A549 (cell line): ENCODE measurements around the gene BFSP1. TPM values are rescaled to one million over a fixed set of nuclear protein-coding genes. Genes with fewer than 3 reads are reported as not detected.
A peak's percentile ranks its signal among the peaks of the same experiment; 100 is the strongest.

Experiments used
- ATAC-seq, 2 experiments: fragments of 200-7000 bp in 1 of 2; fragments of >200 bp in 1 of 2; cut with Nextera tagmentation in 1 of 2; cut with Tn5 transposase in 1 of 2; 3 replicates each; pipeline versions ENCODE4 v1.8.0 to v1.9.1; 2018 to 2020; ENCODE audit warnings: mild to moderate bottlenecking in 1 of 2, moderate library complexity in 1 of 2
- CTCF ChIA-PET: fragments of 300-600 bp; sonication (Branson Sonifier 250); formaldehyde crosslinking; extraction: SDS; loops from one replicate; lab custom pipeline; 2021; ENCODE audit warnings: antibody characterized with exemption, inconsistent platforms; lab: Yijun Ruan, JAX
- POLR2A ChIA-PET: fragments of 350-600 bp; formaldehyde crosslinking; extraction: SDS; loops from one replicate; lab custom pipeline; 2021; ENCODE audit warnings: antibody characterized with exemption, inconsistent platforms; lab: Yijun Ruan, JAX
- DNase-seq, 2 experiments: peaks; one replicate each; pipeline versions ENCODE4 v3.0.0 to v3.0.0-alpha.2; 2011 to 2016; ENCODE audit warnings: low read depth in 1 of 2, low spot score in 1 of 2
- FAIRE-seq: peaks from 2 replicates; lab custom pipeline; 2011; peaks lifted over from hg19 to GRCh38; lab: Jason Lieb, UNC
- H3K27ac ChIP-seq, 2 experiments: fragments of >200 bp; sonication (Bioruptor Twin); formaldehyde crosslinking; 3 replicates each; pipeline ENCODE4 v1.5.1; 2016 to 2017
- H3K4me1 ChIP-seq: fragments of >200 bp; sonication (Bioruptor Twin); formaldehyde crosslinking; 3 replicates; pipeline ENCODE4 v1.6.1; 2016
- H3K4me2 ChIP-seq: fragments of >200 bp; sonication (Bioruptor Twin); formaldehyde crosslinking; 3 replicates; pipeline ENCODE4 v1.6.1; 2016
- H3K4me3 ChIP-seq: fragments of >200 bp; sonication (Bioruptor Twin); formaldehyde crosslinking; 3 replicates; pipeline ENCODE4 v1.5.1; 2016
- H3K9me3 ChIP-seq: fragments of >200 bp; sonication (Bioruptor Twin); formaldehyde crosslinking; 3 replicates; pipeline ENCODE4 v1.6.1; 2016
- ATOH8 ChIP-seq: fragments of 250-450 bp; sonication (Bioruptor Pico); IDR thresholded peaks from 2 replicates; pipeline ENCODE4 v1.5.0; 2020; ENCODE audit warnings: low read depth, mild to moderate bottlenecking, moderate library complexity
- BCL3 ChIP-seq: fragments of >200 bp; sonication (Bioruptor Twin); formaldehyde crosslinking; IDR thresholded peaks from 3 replicates; pipeline ENCODE4 v1.6.1; 2016
- BHLHE40 ChIP-seq: IDR thresholded peaks from 2 replicates; pipeline ENCODE4 v1.6.1; 2012; ENCODE audit warnings: low read depth, low read length, inconsistent platforms
- CBX2 ChIP-seq: fragments of 200-600 bp; sonication (generic); IDR thresholded peaks from 2 replicates; pipeline ENCODE4 v1.6.1; 2016; ENCODE audit warnings: low read depth, mild to moderate bottlenecking, borderline replicate concordance
- CEBPB ChIP-seq, 2 experiments: fragments of >200 bp in 1 of 2; sonication (Bioruptor Twin) in 1 of 2; formaldehyde crosslinking in 1 of 2; IDR thresholded peaks; 2 replicates each; pipeline ENCODE4 v1.6.1; 2012 to 2016
- CHD4 ChIP-seq: fragments of 200-600 bp; sonication (generic); IDR thresholded peaks from 2 replicates; pipeline ENCODE4 v1.6.1; 2016; ENCODE audit warnings: antibody characterized with exemption, mild to moderate bottlenecking, borderline replicate concordance
- E2F6 ChIP-seq: IDR thresholded peaks from 2 replicates; pipeline ENCODE4 v1.6.1; 2012; ENCODE audit warnings: low read depth, borderline replicate concordance
- FOSL2 ChIP-seq, 2 experiments: fragments of 450-650 bp in 1 of 2; fragments of >200 bp in 1 of 2; sonication (Bioruptor Twin) in 1 of 2; formaldehyde crosslinking; IDR thresholded peaks; 2 replicates each; pipeline versions ENCODE4 v1.5.0 to v1.6.1; 2016 to 2020; ENCODE audit warnings: mild to moderate bottlenecking in 1 of 2, moderate library complexity in 1 of 2
- GATA3 ChIP-seq: IDR thresholded peaks from 2 replicates; pipeline ENCODE4 v1.6.1; 2012; ENCODE audit warnings: borderline replicate concordance
- JUNB ChIP-seq: fragments of >200 bp; sonication (Bioruptor Twin); formaldehyde crosslinking; IDR thresholded peaks from 2 replicates; pipeline ENCODE4 v1.6.1; 2016
- MAX ChIP-seq: IDR thresholded peaks from 2 replicates; pipeline ENCODE4 v1.6.1; 2012
- NPAS2 ChIP-seq: fragments of 250-450 bp; sonication (Bioruptor Pico); IDR thresholded peaks from 2 replicates; pipeline ENCODE4 v1.8.0; 2022; ENCODE audit warnings: mild to moderate bottlenecking, moderate library complexity, borderline replicate concordance
- POLR2AphosphoS2 ChIP-seq: conservative IDR thresholded peaks from 2 replicates; pipeline ENCODE4 v1.6.1; 2012; ENCODE audit warnings: low read length, improper control_type of control experiment, inconsistent platforms
- RAD21 ChIP-seq, 2 experiments: fragments of >200 bp in 1 of 2; sonication (Bioruptor Twin) in 1 of 2; formaldehyde crosslinking in 1 of 2; IDR thresholded peaks in 1 of 2; conservative IDR thresholded peaks in 1 of 2; 2 replicates in 1 of 2; 3 replicates in 1 of 2; pipeline ENCODE4 v1.6.1; 2012 to 2018; ENCODE audit warnings: inconsistent platforms in 1 of 2
- RARB ChIP-seq: fragments of 250-450 bp; sonication (Bioruptor Pico); IDR thresholded peaks from 2 replicates; pipeline ENCODE4 v1.8.0; 2021; ENCODE audit warnings: mild to moderate bottlenecking, moderate library complexity
- RCOR1 ChIP-seq: fragments of 150-350 bp; IDR thresholded peaks from 2 replicates; pipeline ENCODE4 v1.6.1; 2014; ENCODE audit warnings: antibody characterized with exemption, low read length, low read depth
- REST ChIP-seq: fragments of 200-600 bp; sonication (generic); IDR thresholded peaks from 2 replicates; pipeline ENCODE4 v1.6.1; 2016; ENCODE audit warnings: antibody characterized with exemption, mild to moderate bottlenecking, moderate library complexity
- SMC3 ChIP-seq: fragments of >200 bp; sonication (Bioruptor Twin); formaldehyde crosslinking; IDR thresholded peaks from 3 replicates; pipeline ENCODE4 v1.6.1; 2018; ENCODE audit warnings: inconsistent platforms
- ZNF302 ChIP-seq: fragments of 250-450 bp; sonication (Bioruptor Pico); IDR thresholded peaks from 2 replicates; pipeline ENCODE4 v1.9.0; 2021; ENCODE audit warnings: inconsistent platforms, mild to moderate bottlenecking, moderate library complexity
- WGBS: methylation state at CpG from one replicate; pipeline ENCODE4 v1.1.6; 2017; ENCODE audit errors: missing lambda C conversion rate; 5-methylcytosine and 5-hydroxymethylcytosine counted together
- polyA plus RNA-seq, 4 experiments: library from polyadenylated mRNA; depleted of rRNA in 3 of 4; stranded (reverse); fragments of >200 nt; fragmentation: RNase III in 1 of 4; extraction: RNeasy Plus Mini Kit Qiagen cat#74134 plus additional on column Dnase treatment in 1 of 4; gene quantifications; 2 replicates in 3 of 4; 3 replicates in 1 of 4; pipeline ENCODE4 v1.2.3, GENCODE V29; 2011 to 2017

BFSP1 gene
- polyA plus RNA-seq, 2 of the 4 experiments (the other 2 are of a cell fraction) = 7.2 to 8.3 TPM

- peak; percentile 4; the same call in 1 of the 2 replicates for TF ChIP-seq REST
- no peak for TF ChIP-seq CHD4
These were observed 27.2 kb upstream of the BFSP1 start (continued) for GRCh38 chr20:17558154-17558940.

- Histone ChIP-seq H3K27ac (peak overlapping the region; percentile 89 to 96), H3K4me3 (peak overlapping the region; percentile 26), H3K4me2 (peak overlapping the region; percentile 92), H3K4me1 (peaks cover 55% of the 10 kb centered on the region), H3K9me3 (no peaks in the 10 kb centered on the region)
- WGBS = 2% methylated on average over 3 of the region's 3 CpGs
- TF ChIP-seq JUNB (peak; percentile 27; the same call in 1 of the 2 replicates), NPAS2 (no peak), GATA3 (peak; percentile 31; the same call in 1 of the 2 replicates), RCOR1 (no peak), POLR2AphosphoS2 (no peak), FOSL2 (IDR thresholded peaks at IDR 0.05) (no peak), FOSL2 (CRISPR knock-in tag; IDR thresholded peaks at IDR 0.05) (peak; percentile 76)
- FAIRE-seq (peak; percentile 67), DNase-seq (peak; percentile 60 to 66), ATAC-seq (peak; percentile 58 to 60; a peak in 5 of 6 replicates)
- CTCF ChIA-PET = interaction anchor here (0.9 to 3.7 kb wide), 15 partner anchors 9 to 125 kb away, joined by 3 to 30 read pairs (median 3); partner anchors contain the start of genes BFSP1 and DSTN
- POLR2A ChIA-PET = interaction anchor here (0.5 to 4.9 kb wide), 7 partner anchors 8 to 52 kb away, joined by 3 to 127 read pairs (median 6); partner anchors contain the start of genes BFSP1 and DSTN
These were observed 26.5 kb upstream of the BFSP1 start for GRCh38 chr20:17557675-17558006.

GRCh38 chr20:17556837-17557674, 25.9 kb upstream of the BFSP1 start:
- ChIA-PET POLR2A (interaction anchor here (0.5 to 4.9 kb wide), 8 partner anchors 8 to 51 kb away, joined by 3 to 127 read pairs (median 6); partner anchors contain the start of genes BFSP1 and DSTN), CTCF (interaction anchor here (0.5 to 3.7 kb wide), 20 partner anchors 10 to 126 kb away, joined by 3 to 30 read pairs (median 3); partner anchors contain the start of genes BFSP1 and DSTN)
- Histone ChIP-seq H3K4me2 (peak overlapping the region; percentile 92), H3K4me1 (peaks cover 51% of the 10 kb centered on the region), H3K27ac (peak overlapping the region; percentile 89 to 96), H3K9me3 (no peaks in the 10 kb centered on the region), H3K4me3 (peak overlapping the region; percentile 26)
- DNase-seq (no peak), ATAC-seq (peak; percentile 32 to 45), FAIRE-seq (no peak)
- WGBS = 12% methylated on average over 11 of the region's 11 CpGs
- TF ChIP-seq MAX (peak; percentile 10; the same call in 1 of the 2 replicates), SMC3 (peak; percentile 17; the same call in 1 of the 3 replicates), RARB (CRISPR knock-in tag) (no peak), CBX2 (no peak), GATA3 (no peak)

GRCh38 chr20:17555106-17555505, 23.9 kb upstream of the BFSP1 start:
- ChIA-PET POLR2A (no interaction called here), CTCF (no interaction called here)
- no peak for FAIRE-seq
- 98% methylated on average over 3 of the region's 3 CpGs for WGBS
- Histone ChIP-seq H3K9me3 (no peaks in the 10 kb centered on the region), H3K4me3 (no peak overlapping the region), H3K27ac (peak overlapping the region in 1 of 2 experiments; percentile 27; a peak in 3 of 6 replicates), H3K4me1 (peaks cover 42% of the 10 kb centered on the region), H3K4me2 (no peak overlapping the region)
- no peak for ATAC-seq
- DNase-seq = no peak
- TF ChIP-seq FOSL2 (IDR thresholded peaks at IDR 0.05) (no peak), FOSL2 (CRISPR knock-in tag; IDR thresholded peaks at IDR 0.05) (no peak), RCOR1 (no peak), E2F6 (no peak), BCL3 (no peak), ZNF302 (CRISPR knock-in tag) (no peak), CEBPB (IDR thresholded peaks at IDR 0.05) (no peak), BHLHE40 (no peak), RAD21 (conservative IDR thresholded peaks at IDR 0.05 in 1 of 2, IDR thresholded peaks at IDR 0.05 in 1 of 2) (no peak), ATOH8 (CRISPR knock-in tag) (no peak)
